Progenitor cell of endocrine pancreas (in vitro differentiated cells): Measurements from ENCODE around the gene ARL14. TPM values are rescaled to one million over a fixed set of nuclear protein-coding genes. Genes with fewer than 3 reads are reported as not detected.

ENCODE experiments used
- DNase-seq: peaks from one replicate; pipeline ENCODE4 v3.0.0; 2021; ENCODE audit warnings: low spot score; ENCODE audit not compliant: unreplicated experiment
- H3K27ac Mint-ChIP-seq: 2 replicates; pipeline ENCODE4 v1.8.0; 2021; ENCODE audit warnings: mild to moderate bottlenecking, moderate library complexity, mixed read lengths
- H3K27me3 Mint-ChIP-seq: 2 replicates; pipeline ENCODE4 v1.8.0; 2021; ENCODE audit warnings: mixed read lengths
- H3K36me3 Mint-ChIP-seq: 2 replicates; pipeline ENCODE4 v1.8.0; 2022; ENCODE audit warnings: mixed read lengths; ENCODE audit not compliant: insufficient read depth
- H3K4me1 Mint-ChIP-seq: 2 replicates; pipeline ENCODE4 v1.8.0; 2021; ENCODE audit warnings: low read depth, mixed read lengths
- H3K4me3 Mint-ChIP-seq: 2 replicates; pipeline ENCODE4 v1.8.0; 2021; ENCODE audit warnings: low read depth, mild to moderate bottlenecking, moderate library complexity, mixed read lengths
- H3K9me3 Mint-ChIP-seq: 2 replicates; pipeline ENCODE4 v1.8.0; 2021; ENCODE audit warnings: low read depth, mixed read lengths
- CTCF ChIP-seq: fragments of 200-600 bp; sonication (generic); IDR thresholded peaks from one replicate; pipeline ENCODE4 v1.5.0; 2021; ENCODE audit warnings: antibody characterized with exemption, mild to moderate bottlenecking; ENCODE audit not compliant: unreplicated experiment
- total RNA-seq: library from RNA; stranded (reverse); gene quantifications from 2 replicates; pipeline ENCODE4 v1.2.1, GENCODE V29; 2021

The ARL14 gene
- total RNA-seq, 1 donor from 2014 or later: 0.50 TPM

GRCh38 chr3:160673188-160673587 is 3.8 kb upstream of the ARL14 start:
- Mint-ChIP-seq H3K4me1 (peaks cover 44% of the 10 kb centered on the region), H3K4me3 (peak overlapping the region; percentile 44), H3K36me3 (no peaks in the 10 kb centered on the region), H3K9me3 (peaks cover 3% of the 10 kb centered on the region), H3K27me3 (no peaks in the 10 kb centered on the region), H3K27ac (peak overlapping the region; percentile 78)
- no peak for TF ChIP-seq CTCF
- no peak for DNase-seq

GRCh38 chr3:160675566-160676124 is 1.3 kb upstream of the ARL14 start:
- H3K36me3 Mint-ChIP-seq: no peaks in the 10 kb centered on the region
- H3K27ac Mint-ChIP-seq: peak overlapping the region; percentile 95
- H3K9me3 Mint-ChIP-seq: peaks cover 3% of the 10 kb centered on the region
- peaks cover 49% of the 10 kb centered on the region for H3K4me1 Mint-ChIP-seq
- DNase-seq: no peak
- no peak overlapping the region for H3K4me3 Mint-ChIP-seq
- H3K27me3 Mint-ChIP-seq: no peaks in the 10 kb centered on the region
- no peak for TF ChIP-seq CTCF

- TF ChIP-seq CTCF: no peak
- Mint-ChIP-seq H3K27me3 (no peaks in the 10 kb centered on the region), H3K27ac (peak overlapping the region; percentile 95), H3K9me3 (peaks cover 3% of the 10 kb centered on the region), H3K36me3 (no peaks in the 10 kb centered on the region), H3K4me3 (peak overlapping the region; percentile 45), H3K4me1 (peaks cover 49% of the 10 kb centered on the region)
- DNase-seq: no peak
Measured at GRCh38 chr3:160677459-160677881, 510 bp downstream of the ARL14 start.

- no peak for TF ChIP-seq CTCF
- no peak for DNase-seq
- Mint-ChIP-seq H3K4me1 (peaks cover 42% of the 10 kb centered on the region), H3K4me3 (peak overlapping the region; percentile 1), H3K27ac (peak overlapping the region; percentile 42), H3K36me3 (no peaks in the 10 kb centered on the region), H3K27me3 (no peaks in the 10 kb centered on the region), H3K9me3 (peaks cover 3% of the 10 kb centered on the region)
Measured at GRCh38 chr3:160678292-160678842, 1.4 kb downstream of the ARL14 start.

GRCh38 chr3:160684368-160684740 is 7.4 kb downstream of the ARL14 start:
- H3K36me3 Mint-ChIP-seq: no peaks in the 10 kb centered on the region
- H3K27me3 Mint-ChIP-seq: no peaks in the 10 kb centered on the region
- no peak for TF ChIP-seq CTCF
- H3K9me3 Mint-ChIP-seq: no peaks in the 10 kb centered on the region
- DNase-seq: no peak
- H3K4me3 Mint-ChIP-seq: no peak overlapping the region
- H3K27ac Mint-ChIP-seq: no peak overlapping the region
- H3K4me1 Mint-ChIP-seq: no peaks in the 10 kb centered on the region
